Measurements from ENCODE around the gene CARNS1.

DNA sequence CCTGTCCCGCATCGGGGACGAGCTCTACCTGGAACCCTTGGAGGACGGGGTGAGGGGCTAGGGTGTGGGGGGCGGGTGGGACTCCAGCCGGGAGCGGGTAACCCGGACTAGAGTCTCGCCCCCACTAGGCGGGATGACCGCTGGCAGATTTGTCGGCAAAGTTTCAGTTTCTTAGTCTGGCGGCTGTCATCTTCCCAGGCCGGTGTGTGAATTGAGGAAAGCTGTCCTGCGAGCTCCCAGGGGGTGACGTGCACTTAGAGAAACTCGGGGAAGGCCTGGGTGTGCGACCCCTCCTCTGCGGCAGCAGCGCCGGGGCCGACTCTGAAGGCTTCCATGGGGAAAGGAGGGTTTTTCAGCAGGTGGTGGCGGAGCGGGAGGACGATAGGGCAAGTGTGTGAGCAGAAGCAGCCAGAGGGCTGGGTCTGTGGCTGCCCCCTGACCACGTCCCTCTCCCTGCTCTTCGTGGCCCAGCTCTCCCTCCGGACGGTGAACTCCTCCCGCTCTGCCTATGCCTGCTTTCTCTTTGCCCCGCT lies 23.2 kb upstream of the CARNS1 start:
- TF ChIP-seq CTCF (IDR thresholded peaks at IDR 0.05) (no peak), POLR2AphosphoS5 (IDR thresholded peaks at IDR 0.05) (no peak), POLR2A (IDR thresholded peaks at IDR 0.05) (no peak)
